GM23248 (cell line): ENCODE results near the gene UNC119B. TPM values are rescaled to one million over a fixed set of nuclear protein-coding genes. Genes with fewer than 3 reads are reported as not detected.

Experiments
- DNase-seq: peaks from one replicate; pipeline ENCODE4 v3.0.0-alpha.2; 2015
- H2AFZ ChIP-seq: fragments of 200-600 bp; sonication (generic); 2 replicates; pipeline ENCODE4 v1.6.1; 2016; ENCODE audit warnings: antibody characterized with exemption
- H3F3A ChIP-seq: fragments of 200-600 bp; sonication (generic); 2 replicates; pipeline ENCODE4 v1.6.1; 2016; ENCODE audit warnings: mild to moderate bottlenecking, antibody characterized with exemption, mixed run types; ENCODE audit not compliant: insufficient read depth
- H3K27ac ChIP-seq: fragments of 200-600 bp; sonication (generic); 2 replicates; pipeline ENCODE4 v1.5.1; 2016; ENCODE audit warnings: mild to moderate bottlenecking
- H3K27me3 ChIP-seq: fragments of 200-600 bp; sonication (generic); replicated peaks from 2 replicates; pipeline ENCODE4 v1.6.1; 2016; ENCODE audit warnings: mild to moderate bottlenecking; ENCODE audit not compliant: insufficient read depth
- H3K36me3 ChIP-seq: fragments of 200-600 bp; sonication (generic); 2 replicates; pipeline ENCODE4 v1.6.1; 2016; ENCODE audit warnings: low read depth, mild to moderate bottlenecking
- H3K4me1 ChIP-seq: fragments of 200-600 bp; sonication (generic); 2 replicates; pipeline ENCODE4 v1.6.1; 2016; ENCODE audit warnings: mild to moderate bottlenecking; ENCODE audit not compliant: insufficient read depth
- H3K4me2 ChIP-seq: fragments of 200-600 bp; sonication (generic); one replicate; pipeline ENCODE4 v1.6.1; 2016; ENCODE audit warnings: mild to moderate bottlenecking; ENCODE audit not compliant: unreplicated experiment
- H3K4me3 ChIP-seq: fragments of 200-600 bp; sonication (generic); 2 replicates; pipeline ENCODE4 v1.5.1; 2016; ENCODE audit warnings: mild to moderate bottlenecking
- H3K79me2 ChIP-seq: fragments of 200-600 bp; sonication (generic); 2 replicates; pipeline ENCODE4 v1.6.1; 2016; ENCODE audit warnings: mild to moderate bottlenecking; ENCODE audit not compliant: insufficient read depth
- H3K9ac ChIP-seq: fragments of 200-600 bp; sonication (generic); 2 replicates; pipeline ENCODE4 v1.6.1; 2016; ENCODE audit warnings: mild to moderate bottlenecking
- H3K9me2 ChIP-seq: fragments of 200-600 bp; sonication (generic); 2 replicates; pipeline ENCODE4 v1.6.1; 2016; ENCODE audit warnings: mixed run types, mild to moderate bottlenecking, moderate library complexity; ENCODE audit not compliant: insufficient read depth
- H3K9me3 ChIP-seq: fragments of 200-600 bp; sonication (generic); one replicate; pipeline ENCODE4 v1.6.1; 2017; ENCODE audit warnings: low read depth
- H4K20me1 ChIP-seq: fragments of 200-600 bp; sonication (generic); 2 replicates; pipeline ENCODE4 v1.6.0; 2016; ENCODE audit not compliant: insufficient read depth
- EZH2 ChIP-seq: fragments of 200-600 bp; sonication (generic); IDR thresholded peaks from 2 replicates; pipeline ENCODE4 v1.6.1; 2018; ENCODE audit warnings: antibody characterized with exemption, mild to moderate bottlenecking; ENCODE audit not compliant: insufficient read depth, poor library complexity, severe bottlenecking
- EZH2phosphoT487 ChIP-seq: fragments of 200-600 bp; sonication (generic); IDR thresholded peaks from 2 replicates; pipeline ENCODE4 v1.6.1; 2018; ENCODE audit warnings: antibody characterized with exemption, moderate library complexity, mild to moderate bottlenecking, low read depth; ENCODE audit not compliant: insufficient read depth
- WGBS, 2 experiments: methylation state at CpG; one replicate each; pipeline ENCODE4 v1.1.6; 2015 to 2017; ENCODE audit warnings: low lambda C conversion rate in 2 of 2, low coverage in 1 of 2; ENCODE audit errors: missing lambda C conversion rate in 2 of 2; 5-methylcytosine and 5-hydroxymethylcytosine counted together
- in situ Hi-C: fragments of 300-500 bp; cut with MboI; formaldehyde crosslinking; loops from 2 replicates; pipeline ENCODE4 v1.15.0; 2020
- polyA plus RNA-seq: library from polyadenylated mRNA; unstranded; fragments of >200 nt; fragmentation: Nextera tagmentation; extraction: Ambion mirVana; gene quantifications from 2 replicates; pipeline ENCODE4 v1.2.1, GENCODE V29; 2016
- total RNA-seq: library from RNA; depleted of rRNA; stranded (reverse); fragments of >200 nt; shearing (Covaris generic); gene quantifications from 2 replicates; pipeline ENCODE4 v1.2.3, GENCODE V29; 2014

The UNC119B gene
- total and polyA plus RNA-seq, 2 experiments from 2014 or later: 7.6 to 22.4 TPM

GRCh38 chr12:120718055-120718454 lies 7.8 kb downstream of the UNC119B start:
- in situ Hi-C loops: loop anchor here (10.0 kb wide), 1 partner anchor 133 kb away; the partner anchor contains the start of gene POP5
- Histone ChIP-seq H3F3A (peaks cover 8% of the 10 kb centered on the region), H3K9me2 (no peaks in the 10 kb centered on the region)

DNA sequence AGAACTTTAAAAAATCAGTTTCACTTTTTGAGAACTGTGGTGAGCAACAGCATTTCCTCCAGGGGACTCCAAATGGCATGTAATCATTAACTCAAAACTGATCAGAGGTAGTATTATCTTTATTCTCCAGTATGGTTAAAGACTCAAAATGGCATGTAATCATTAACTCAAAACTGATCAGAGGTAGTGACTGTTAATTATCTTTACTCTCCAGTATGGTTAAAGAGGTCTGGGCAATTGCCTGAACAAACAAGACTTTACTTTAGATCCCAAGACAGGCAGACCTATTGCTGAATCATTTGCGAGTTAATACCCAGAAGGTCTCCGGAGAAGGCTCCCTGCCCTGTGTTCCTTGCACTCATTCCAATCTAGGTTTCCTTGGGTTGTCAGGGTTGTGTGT lies 8.8 kb downstream of the UNC119B start:
- 73 to 85% methylated on average over 2 of the region's 2 CpGs for WGBS, 2 experiments
- Histone ChIP-seq H2AFZ (no peak overlapping the region), H3K4me3 (no peak overlapping the region), H3F3A (peaks cover 8% of the 10 kb centered on the region), H4K20me1 (no peaks in the 10 kb centered on the region), H3K27ac (no peak overlapping the region), H3K9me3 (no peaks in the 10 kb centered on the region), H3K9me2 (no peaks in the 10 kb centered on the region), H3K4me2 (no peak overlapping the region), H3K36me3 (peaks cover 34% of the 10 kb centered on the region), H3K27me3 (no peaks in the 10 kb centered on the region), H3K9ac (no peak overlapping the region), H3K4me1 (peaks cover 4% of the 10 kb centered on the region; the same call in 1 of the 2 replicates), H3K79me2 (peaks cover 20% of the 10 kb centered on the region)
- in situ Hi-C loops: loop anchor here (10.0 kb wide), 1 partner anchor 134 kb away; the partner anchor contains the start of gene POP5
- TF ChIP-seq EZH2phosphoT487 (no peak), EZH2 (no peak)
- DNase-seq: no peak

More at GRCh38 chr12:120718055-120718454, 7.8 kb downstream of the UNC119B start:
- no peak for TF ChIP-seq EZH2phosphoT487
- no peak for TF ChIP-seq EZH2
- H3K36me3 ChIP-seq: peaks cover 30% of the 10 kb centered on the region
- no peak overlapping the region for H2AFZ ChIP-seq
- H3K9ac ChIP-seq: no peak overlapping the region
- H3K27ac ChIP-seq: no peak overlapping the region
- H3K27me3 ChIP-seq: no peaks in the 10 kb centered on the region
- H3K79me2 ChIP-seq: peaks cover 23% of the 10 kb centered on the region
- H3K4me3 ChIP-seq: no peak overlapping the region
- H3K4me1 ChIP-seq: peaks cover 4% of the 10 kb centered on the region; the same call in 1 of the 2 replicates
- DNase-seq: no peak
- no peak overlapping the region for H3K4me2 ChIP-seq
- no peaks in the 10 kb centered on the region for H4K20me1 ChIP-seq
- H3K9me3 ChIP-seq: no peaks in the 10 kb centered on the region
- WGBS, 2 experiments: 84 to 89% methylated on average over 8 to 9 of the region's 9 CpGs

- Histone ChIP-seq H3K79me2 (peaks cover 14% of the 10 kb centered on the region), H3K9me2 (no peaks in the 10 kb centered on the region), H3K9me3 (no peaks in the 10 kb centered on the region), H3K36me3 (peaks cover 31% of the 10 kb centered on the region), H3K27me3 (no peaks in the 10 kb centered on the region), H3K4me3 (no peak overlapping the region), H2AFZ (no peak overlapping the region), H3F3A (peaks cover 8% of the 10 kb centered on the region), H4K20me1 (no peaks in the 10 kb centered on the region), H3K27ac (no peak overlapping the region), H3K4me2 (no peak overlapping the region), H3K9ac (no peak overlapping the region), H3K4me1 (peaks cover 4% of the 10 kb centered on the region; the same call in 1 of the 2 replicates)
- TF ChIP-seq EZH2 (no peak), EZH2phosphoT487 (no peak)
- 72 to 76% methylated on average over 11 of the region's 11 CpGs for WGBS, 2 experiments
- DNase-seq: no peak
- in situ Hi-C loops: loop anchor here (10.0 kb wide), 1 partner anchor 135 kb away; the partner anchor contains the start of gene POP5
These were observed 9.4 kb downstream of the UNC119B start for GRCh38 chr12:120719496-120720233.

DNA sequence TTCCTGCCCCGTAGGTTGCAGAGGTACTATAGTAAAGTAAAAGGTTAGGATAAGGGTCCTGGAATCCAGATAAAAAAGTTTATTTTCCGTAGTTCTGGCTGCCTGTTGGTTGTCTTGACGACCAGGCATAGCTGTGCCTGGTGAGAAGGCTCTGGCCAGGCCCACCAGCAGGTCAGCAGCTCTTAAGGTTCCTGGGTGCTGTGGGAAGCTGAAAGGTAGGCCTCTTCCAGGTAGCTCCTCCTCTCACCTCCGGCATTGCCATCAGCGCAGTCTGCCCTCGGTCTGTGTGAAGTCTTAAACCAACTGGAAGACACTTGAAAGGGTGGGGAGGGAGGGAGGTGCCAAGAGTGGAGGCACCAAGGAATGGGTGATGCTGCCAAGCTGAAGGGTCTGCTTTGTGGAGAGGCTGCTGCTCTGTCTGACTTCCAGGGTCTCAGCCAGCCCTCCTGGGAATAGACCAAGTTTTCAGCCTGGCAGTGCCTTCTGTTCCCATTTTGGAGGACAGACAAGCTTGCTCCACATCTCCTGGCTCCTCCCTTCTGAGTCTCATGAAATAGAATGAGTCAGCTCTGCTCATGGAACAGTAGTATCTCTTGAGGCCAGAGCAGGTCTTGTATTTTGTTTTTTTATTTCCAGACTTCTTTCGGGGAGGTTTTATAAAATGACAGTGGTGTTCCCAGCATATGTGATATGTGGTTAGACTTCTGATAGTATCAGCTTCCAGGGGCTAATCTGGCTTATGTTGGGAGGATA lies 10.2 kb downstream of the UNC119B start:
- DNase-seq: peak; percentile 93
- no peaks in the 10 kb centered on the region for H3K9me2 ChIP-seq
- in situ Hi-C loops: no loop called here
- H3K4me3 ChIP-seq: no peak overlapping the region
- peaks cover 8% of the 10 kb centered on the region for H3F3A ChIP-seq
- peak overlapping the region; percentile 27 for H3K27ac ChIP-seq
- 0 out of 2 replicates have a peak, but pooled peaks cover 8% of the 10 kb centered on the region for H3K79me2 ChIP-seq
- no peaks in the 10 kb centered on the region for H3K27me3 ChIP-seq
- peak overlapping the region; percentile 14 for H3K4me2 ChIP-seq
- no peaks in the 10 kb centered on the region for H4K20me1 ChIP-seq
- TF ChIP-seq EZH2phosphoT487 (no peak), EZH2 (no peak)
- H3K4me1 ChIP-seq: peaks cover 4% of the 10 kb centered on the region; the same call in 1 of the 2 replicates
- 0 out of 2 replicates have a peak overlapping the region, but pooled peaks have one; percentile 8 for H3K9ac ChIP-seq
- no peaks in the 10 kb centered on the region for H3K9me3 ChIP-seq
- no peak overlapping the region for H2AFZ ChIP-seq
- 63 to 66% methylated on average over 7 of the region's 7 CpGs for WGBS, 2 experiments
- H3K36me3 ChIP-seq: peaks cover 26% of the 10 kb centered on the region
